Uterine smooth muscle cell (primary cell): ENCODE data around the gene ASIC1. TPM values are rescaled to one million over a fixed set of nuclear protein-coding genes. Genes with fewer than 3 reads are reported as not detected.

Experiments
- total RNA-seq: library from RNA; depleted of rRNA; stranded (reverse); fragments of >200 nt; gene quantifications from 2 replicates; pipeline ENCODE4 v1.2.3, GENCODE V29; 2014

Gene ASIC1
- 0.66 and 3.6 TPM in 2 replicates for total RNA-seq

GRCh38 chr12:50057000-50057841 is at the start of gene ASIC1:
Gene ASIC1, plus strand, starts transcription at chr12:50057596. Its CDS starts 1,171 bp downstream, at chr12:50058767.

GRCh38 chr12:50025187-50026059 is 32.0 kb upstream of the ASIC1 start, which contains the start of gene RACGAP1:
Gene RACGAP1, minus strand, starts transcription at chr12:50025494. Its CDS starts 8,779 bp downstream, at chr12:50016715.

GRCh38 chr12:50084775-50085614 is 27.6 kb downstream of the ASIC1 start, which contains the start of gene SMARCD1:
Gene SMARCD1, plus strand, starts transcription at chr12:50085342. Its CDS starts 28 bp downstream, at chr12:50085370.

GRCh38 chr12:50103767-50104321 is 46.4 kb downstream of the ASIC1 start, which contains the start of gene GPD1:
Gene GPD1, plus strand, starts transcription at chr12:50104008. Its CDS starts 43 bp downstream, at chr12:50104051.

GRCh38 chr12:50111693-50112455 is 54.5 kb downstream of the ASIC1 start, which contains the start of gene COX14:
Gene COX14, plus strand, starts transcription at chr12:50112236. Its CDS starts 7,808 bp downstream, at chr12:50120044.

Other genes starting within 250 kb of the ASIC1 start
- 14.3 and 24.4 TPM in 2 replicates for gene NCKAP5L, start 229.2 kb upstream of the ASIC1 start, total RNA-seq
- gene BCDIN3D, start 214.5 kb upstream of the ASIC1 start, total RNA-seq, result 4.1 and 4.6 TPM in 2 replicates
- gene FAIM2, start 153.7 kb upstream of the ASIC1 start, total RNA-seq, result 1.5 and 3.0 TPM in 2 replicates
- not detected in 2 replicates for gene AQP2, start 106.9 kb upstream of the ASIC1 start, total RNA-seq
- gene AQP5, start 95.7 kb upstream of the ASIC1 start, total RNA-seq, result not detected in 2 replicates
- gene AQP6, start 84.6 kb upstream of the ASIC1 start, total RNA-seq, result 0.12 TPM in 1 of 2 replicates, not detected in the other
- gene RACGAP1, start 32.1 kb upstream of the ASIC1 start, total RNA-seq, result 51.1 and 168 TPM in 2 replicates
- 30.4 and 46.1 TPM in 2 replicates for gene SMARCD1, start 27.7 kb downstream of the ASIC1 start, total RNA-seq
- 0.25 TPM in 1 of 2 replicates, not detected in the other for gene GPD1, start 46.4 kb downstream of the ASIC1 start, total RNA-seq
- gene COX14, start 54.6 kb downstream of the ASIC1 start, total RNA-seq, result 32.4 and 41.6 TPM in 2 replicates
- gene CERS5, start 109.8 kb downstream of the ASIC1 start, total RNA-seq, result 28.4 and 35.5 TPM in 2 replicates
- 89.0 and 96.9 TPM in 2 replicates for gene LIMA1, start 225.9 kb downstream of the ASIC1 start, total RNA-seq